ENCODE data around the gene HOXD9. TPM values are rescaled to one million over a fixed set of nuclear protein-coding genes. Genes with fewer than 3 reads are reported as not detected.
A peak's percentile ranks its signal among the peaks of the same experiment; 100 is the strongest.

Gene HOXD9
- total and polyA plus RNA-seq, 10 donors, result 1.1 to 4.0 (median 2.6) TPM

DNA sequence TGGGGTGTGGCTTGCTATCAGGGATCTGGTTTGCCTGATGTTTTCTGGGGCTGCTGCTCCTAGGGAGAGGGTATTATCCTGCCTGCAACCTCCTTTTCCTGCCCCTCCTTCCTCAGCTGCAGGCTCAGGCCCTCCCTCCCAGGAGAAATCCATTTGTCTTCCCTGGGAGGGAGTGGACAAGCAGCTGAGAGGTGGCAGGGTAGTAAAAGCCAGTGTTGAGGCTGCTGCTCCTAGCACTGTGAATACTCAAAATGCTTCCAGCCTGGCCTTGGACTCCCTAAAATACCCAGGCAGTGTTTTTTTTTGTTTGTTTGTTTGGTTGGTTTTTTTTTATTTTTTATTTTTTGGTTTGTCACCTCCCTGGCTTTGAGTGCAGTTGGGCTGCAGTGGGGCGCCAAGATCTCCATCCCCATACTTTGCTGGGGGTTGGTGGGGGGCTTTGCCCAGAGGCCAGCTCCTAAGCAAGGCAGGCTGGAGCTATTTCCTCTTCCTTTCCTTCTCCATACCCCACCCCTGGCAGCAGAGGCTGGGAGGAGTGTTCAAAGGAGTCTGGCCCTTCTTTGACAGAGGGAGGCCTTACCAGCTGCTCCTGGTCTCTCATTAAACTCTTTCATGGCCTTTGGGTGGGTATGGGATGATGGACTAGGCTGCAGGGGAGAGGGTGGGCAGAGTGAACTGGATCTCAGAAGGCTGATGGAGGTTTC lies 48.2 kb downstream of the HOXD9 start:
- peaks cover 0 to 19% (median 10%) of the 10 kb centered on the region in 6 donors for H3K4me1 ChIP-seq
- WGBS, 5 donors, result 69 to 93% (median 76%) methylated on average over 1 of the region's 1 CpG
- peaks cover 6 to 100% (median 66%) of the 10 kb centered on the region in 7 donors for H3K27me3 ChIP-seq (replicated peaks in 1 of 7)
- DNase-seq, result peak; percentile 32
- peaks cover 0 to 7% (median 0%) of the 10 kb centered on the region in 6 donors for H3K36me3 ChIP-seq
- no peaks in the 10 kb centered on the region for H3K9me3 ChIP-seq
- H3K27ac ChIP-seq, result no peak overlapping the region
- intact Hi-C loops (cut with DNase I; ENCODE audit: low total_unique reads), result no loop called here
- H3K4me3 ChIP-seq, result no peak overlapping the region
- TF ChIP-seq, protein P1, sequence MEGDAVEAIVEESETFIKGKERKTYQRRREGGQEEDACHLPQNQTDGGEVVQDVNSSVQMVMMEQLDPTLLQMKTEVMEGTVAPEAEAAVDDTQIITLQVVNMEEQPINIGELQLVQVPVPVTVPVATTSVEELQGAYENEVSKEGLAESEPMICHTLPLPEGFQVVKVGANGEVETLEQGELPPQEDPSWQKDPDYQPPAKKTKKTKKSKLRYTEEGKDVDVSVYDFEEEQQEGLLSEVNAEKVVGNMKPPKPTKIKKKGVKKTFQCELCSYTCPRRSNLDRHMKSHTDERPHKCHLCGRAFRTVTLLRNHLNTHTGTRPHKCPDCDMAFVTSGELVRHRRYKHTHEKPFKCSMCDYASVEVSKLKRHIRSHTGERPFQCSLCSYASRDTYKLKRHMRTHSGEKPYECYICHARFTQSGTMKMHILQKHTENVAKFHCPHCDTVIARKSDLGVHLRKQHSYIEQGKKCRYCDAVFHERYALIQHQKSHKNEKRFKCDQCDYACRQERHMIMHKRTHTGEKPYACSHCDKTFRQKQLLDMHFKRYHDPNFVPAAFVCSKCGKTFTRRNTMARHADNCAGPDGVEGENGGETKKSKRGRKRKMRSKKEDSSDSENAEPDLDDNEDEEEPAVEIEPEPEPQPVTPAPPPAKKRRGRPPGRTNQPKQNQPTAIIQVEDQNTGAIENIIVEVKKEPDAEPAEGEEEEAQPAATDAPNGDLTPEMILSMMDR (IDR thresholded peaks at IDR 0.05 in 8 of 11, conservative IDR thresholded peaks at IDR 0.05 in 3 of 11), result no peak
- TF ChIP-seq POLR2A (IDR thresholded peaks at IDR 0.05) (no peak), POLR2AphosphoS5 (IDR thresholded peaks at IDR 0.05) (no peak)

DNA sequence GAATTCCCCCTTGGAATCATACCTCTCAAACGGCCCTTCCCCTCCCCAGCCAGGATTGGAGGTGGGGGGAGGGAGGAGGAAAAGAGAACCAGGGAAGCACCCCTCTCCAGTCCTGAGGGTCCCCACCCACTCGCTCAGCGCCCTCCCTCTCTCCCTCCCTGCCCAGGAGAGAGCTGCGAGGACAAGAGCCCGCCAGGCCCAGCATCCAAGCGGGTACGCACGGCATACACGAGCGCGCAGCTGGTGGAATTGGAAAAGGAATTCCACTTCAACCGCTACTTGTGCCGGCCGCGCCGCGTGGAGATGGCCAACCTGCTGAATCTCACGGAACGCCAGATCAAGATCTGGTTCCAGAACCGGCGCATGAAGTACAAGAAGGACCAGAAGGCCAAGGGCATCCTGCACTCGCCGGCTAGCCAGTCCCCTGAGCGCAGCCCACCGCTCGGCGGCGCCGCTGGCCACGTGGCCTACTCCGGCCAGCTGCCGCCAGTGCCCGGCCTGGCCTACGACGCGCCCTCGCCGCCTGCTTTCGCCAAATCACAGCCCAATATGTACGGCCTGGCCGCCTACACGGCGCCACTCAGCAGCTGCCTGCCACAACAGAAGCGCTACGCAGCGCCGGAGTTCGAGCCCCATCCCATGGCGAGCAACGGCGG lies 49.0 kb downstream of the HOXD9 start:
- Histone ChIP-seq H3K4me3 (peak overlapping the region in 1 of 8 donors; percentile 1), H3K36me3 (peaks cover 0 to 7% (median 0%) of the 10 kb centered on the region in 6 donors), H3K4me1 (peaks cover 0 to 19% (median 10%) of the 10 kb centered on the region in 6 donors), H3K27ac (no peak overlapping the region), H3K27me3 (replicated peaks in 1 of 7) (peaks cover 6 to 100% (median 59%) of the 10 kb centered on the region in 7 donors), H3K9me3 (no peaks in the 10 kb centered on the region)
- TF ChIP-seq POLR2A (IDR thresholded peaks at IDR 0.05) (no peak), POLR2AphosphoS5 (IDR thresholded peaks at IDR 0.05) (no peak)
- TF ChIP-seq, protein P1 (IDR thresholded peaks at IDR 0.05 in 8 of 11, conservative IDR thresholded peaks at IDR 0.05 in 3 of 11), result no peak
- WGBS, 5 donors, result 22 to 38% (median 24%) methylated on average over 38 to 51 of the region's 51 CpGs
- intact Hi-C loops (cut with DNase I; ENCODE audit: low total_unique reads), result no loop called here
- DNase-seq, result peak; percentile 67

DNA sequence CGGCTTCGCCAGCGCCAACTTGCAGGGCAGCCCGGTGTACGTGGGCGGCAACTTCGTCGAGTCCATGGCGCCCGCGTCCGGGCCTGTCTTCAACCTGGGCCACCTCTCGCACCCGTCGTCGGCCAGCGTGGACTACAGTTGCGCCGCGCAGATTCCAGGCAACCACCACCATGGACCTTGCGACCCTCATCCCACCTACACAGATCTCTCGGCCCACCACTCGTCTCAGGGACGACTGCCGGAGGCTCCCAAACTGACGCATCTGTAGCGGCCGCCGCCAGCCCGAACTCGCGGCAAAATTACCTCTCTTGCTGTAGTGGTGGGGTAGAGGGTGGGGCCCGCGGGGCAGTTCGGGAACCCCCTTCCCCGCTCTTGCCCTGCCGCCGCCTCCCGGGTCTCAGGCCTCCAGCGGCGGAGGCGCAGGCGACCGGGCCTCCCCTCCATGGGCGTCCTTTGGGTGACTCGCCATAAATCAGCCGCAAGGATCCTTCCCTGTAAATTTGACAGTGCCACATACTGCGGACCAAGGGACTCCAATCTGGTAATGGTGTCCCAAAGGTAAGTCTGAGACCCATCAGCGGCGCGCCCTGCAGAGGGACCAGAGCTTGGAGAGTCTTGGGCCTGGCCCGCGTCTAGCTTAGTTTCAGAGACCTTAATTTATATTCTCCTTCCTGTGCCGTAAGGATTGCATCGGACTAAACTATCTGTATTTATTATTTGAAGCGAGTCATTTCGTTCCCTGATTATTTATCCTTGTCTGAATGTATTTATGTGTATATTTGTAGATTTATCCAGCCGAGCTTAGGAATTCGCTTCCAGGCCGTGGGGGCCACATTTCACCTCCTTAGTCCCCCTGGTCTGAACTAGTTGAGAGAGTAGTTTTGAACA lies 49.7 kb downstream of the HOXD9 start:
- TF ChIP-seq, protein P1 (IDR thresholded peaks at IDR 0.05 in 8 of 11, conservative IDR thresholded peaks at IDR 0.05 in 3 of 11), result no peak
- TF ChIP-seq POLR2AphosphoS5 (IDR thresholded peaks at IDR 0.05), result no peak
- no peak for TF ChIP-seq POLR2A (IDR thresholded peaks at IDR 0.05)
- H3K27me3 ChIP-seq (replicated peaks in 1 of 7), result peaks cover 6 to 100% (median 56%) of the 10 kb centered on the region in 7 donors
- WGBS, 5 donors, result 17 to 43% (median 30%) methylated on average over 36 to 60 of the region's 60 CpGs
- no peaks in the 10 kb centered on the region for H3K9me3 ChIP-seq
- H3K4me3 ChIP-seq, result no peak overlapping the region
- peaks cover 0 to 7% (median 0%) of the 10 kb centered on the region in 6 donors for H3K36me3 ChIP-seq
- H3K4me1 ChIP-seq, result peaks cover 0 to 19% (median 10%) of the 10 kb centered on the region in 6 donors
- H3K27ac ChIP-seq, result no peak overlapping the region
- intact Hi-C loops (cut with DNase I; ENCODE audit: low total_unique reads), result no loop called here
- peak; percentile 64 for DNase-seq

All from spleen (tissue), 11 donors.